CD14-positive monocyte (primary cell): Measurements from ENCODE around the gene TTLL8. TPM values are rescaled to one million over a fixed set of nuclear protein-coding genes. Genes with fewer than 3 reads are reported as not detected.

ENCODE experiments used
- DNase-seq, 3 donors: peaks; one replicate each; pipeline ENCODE4 v3.0.0-alpha.2; 2011 to 2022
- H2AFZ ChIP-seq: 2 replicates; pipeline ENCODE4 v1.6.0; 2012; ENCODE audit warnings: mild to moderate bottlenecking, low read depth, low read length, inconsistent platforms; ENCODE audit not compliant: insufficient read depth, poor library complexity, severe bottlenecking
- H3K27ac ChIP-seq, 2 donors: 1 replicate in 1 of 2; 2 replicates in 1 of 2; pipeline ENCODE4 v1.5.1; 2012 to 2013; ENCODE audit warnings: low read length in 2 of 2, control low read depth in 1 of 2, inconsistent platforms in 1 of 2, low read depth in 1 of 2, mild to moderate bottlenecking in 1 of 2
- H3K27me3 ChIP-seq, 2 donors: one replicate each; pipeline versions ENCODE4 v1.6.0 to v1.6.1; 2011 to 2013; ENCODE audit warnings: low read length in 2 of 2; ENCODE audit not compliant: control insufficient read depth in 2 of 2, insufficient read depth in 2 of 2
- H3K36me3 ChIP-seq, 2 donors: replicated peaks in 1 of 2; 1 replicate in 1 of 2; 2 replicates in 1 of 2; pipeline versions ENCODE4 v1.5.1 to v1.6.1; 2012 to 2013; ENCODE audit warnings: low read length in 2 of 2, control low read depth in 1 of 2, inconsistent platforms in 1 of 2, mild to moderate bottlenecking in 1 of 2; ENCODE audit not compliant: insufficient read depth in 2 of 2, control insufficient read depth in 1 of 2
- H3K4me1 ChIP-seq, 2 donors: 1 replicate in 1 of 2; 2 replicates in 1 of 2; pipeline versions ENCODE4 v1.5.1 to v1.6.1; 2012 to 2013; ENCODE audit warnings: low read length in 2 of 2, control low read depth in 1 of 2, inconsistent platforms in 1 of 2, mild to moderate bottlenecking in 1 of 2, moderate library complexity in 1 of 2; ENCODE audit not compliant: insufficient read depth in 2 of 2, control insufficient read depth in 1 of 2
- H3K4me2 ChIP-seq: replicated peaks from 2 replicates; pipeline ENCODE3; 2012; ENCODE audit warnings: low read length, moderate library complexity, mild to moderate bottlenecking; ENCODE audit not compliant: poor library complexity, severe bottlenecking; ENCODE audit errors: extremely low read depth
- H3K4me3 ChIP-seq, 3 experiments: fragments of 200-600 bp in 1 of 3; sonication (generic) in 1 of 3; replicated peaks in 1 of 3; 1 replicate in 2 of 3; 2 replicates in 1 of 3; pipeline ENCODE4 v1.5.1; 2011 to 2013; ENCODE audit warnings: low read length in 3 of 3, mild to moderate bottlenecking in 3 of 3, control low read depth in 2 of 3, low read depth in 2 of 3, inconsistent platforms in 1 of 3, moderate library complexity in 1 of 3
- H3K79me2 ChIP-seq: 2 replicates; pipeline ENCODE4 v1.6.0; 2012; ENCODE audit warnings: mild to moderate bottlenecking, control low read depth, inconsistent platforms, low read length, moderate library complexity; ENCODE audit not compliant: insufficient read depth
- H3K9ac ChIP-seq: 2 replicates; pipeline ENCODE4 v1.6.0; 2017; ENCODE audit warnings: low read length, mild to moderate bottlenecking; ENCODE audit not compliant: insufficient read depth, poor library complexity, severe bottlenecking
- H3K9me3 ChIP-seq, 2 donors: replicated peaks in 1 of 2; 1 replicate in 1 of 2; 2 replicates in 1 of 2; pipeline versions ENCODE4 v1.5.1 to v1.6.1; 2012 to 2013; ENCODE audit warnings: low read length in 2 of 2, control low read depth in 1 of 2; ENCODE audit not compliant: control insufficient read depth in 1 of 2, insufficient read depth in 1 of 2
- H4K20me1 ChIP-seq: 2 replicates; pipeline ENCODE4 v1.6.0; 2012; ENCODE audit warnings: mild to moderate bottlenecking, low read length, control low read depth, moderate library complexity; ENCODE audit not compliant: insufficient read depth
- H3K27ac Mint-ChIP-seq, 7 donors: one replicate each; pipeline ENCODE4 v1.8.0; 2020; ENCODE audit warnings: mild to moderate bottlenecking in 7 of 7, mixed read lengths in 7 of 7, moderate library complexity in 6 of 7, inconsistent platforms in 2 of 7
- H3K27me3 Mint-ChIP-seq, 3 donors: one replicate each; pipeline ENCODE4 v1.8.0; 2021 to 2022; ENCODE audit warnings: low read depth in 3 of 3, mild to moderate bottlenecking in 3 of 3, mixed read lengths in 3 of 3, moderate library complexity in 3 of 3, inconsistent platforms in 1 of 3
- H3K36me3 Mint-ChIP-seq, 2 donors: one replicate each; pipeline ENCODE4 v1.8.0; 2020; ENCODE audit warnings: mixed read lengths in 2 of 2, inconsistent platforms in 1 of 2, mild to moderate bottlenecking in 1 of 2
- H3K4me1 Mint-ChIP-seq: one replicate; pipeline ENCODE4 v1.8.0; 2020; ENCODE audit warnings: mild to moderate bottlenecking, mixed read lengths
- H3K4me3 Mint-ChIP-seq, 2 donors: one replicate each; pipeline ENCODE4 v1.8.0; 2020; ENCODE audit warnings: mild to moderate bottlenecking in 2 of 2, mixed read lengths in 2 of 2, moderate library complexity in 1 of 2
- H3K9me3 Mint-ChIP-seq, 7 donors: one replicate each; pipeline ENCODE4 v1.8.0; 2020 to 2022; ENCODE audit warnings: mixed read lengths in 7 of 7, mild to moderate bottlenecking in 6 of 7, moderate library complexity in 6 of 7, inconsistent platforms in 2 of 7
- CTCF ChIP-seq: fragments of 200-600 bp; IDR thresholded peaks from one replicate; pipeline ENCODE4 v1.8.0; 2022; ENCODE audit warnings: antibody characterized with exemption, mild to moderate bottlenecking
- WGBS: methylation state at CpG from one replicate; pipeline ENCODE4 v1.1.5; 2013; ENCODE audit warnings: missing lambda C conversion rate; ENCODE audit not compliant: insufficient coverage; 5-methylcytosine and 5-hydroxymethylcytosine counted together
- intact Hi-C, 2 donors: fragments of 100-400 bp; cut with micrococcal nuclease; formaldehyde crosslinking; loops; one replicate each; pipeline versions ENCODE4 v1.15.0 to v1.15.1; 2023
- polyA plus RNA-seq, 3 donors: library from polyadenylated mRNA; depleted of rRNA in 1 of 3; unstranded in 2 of 3; stranded (reverse) in 1 of 3; fragments of 300-500 nt in 2 of 3; fragments of >200 nt in 1 of 3; fragmentation: Illumina TruSeq in 2 of 3; gene quantifications; 1 replicate in 2 of 3; 2 replicates in 1 of 3; pipeline ENCODE4 v1.2.3, GENCODE V29; 2012 to 2021

Gene TTLL8
- polyA plus RNA-seq, 3 donors: not detected

GRCh38 chr22:50045211-50046018 lies 12.7 kb downstream of the TTLL8 start:
- Mint-ChIP-seq H3K27ac (no peak overlapping the region), H3K9me3 (peaks cover 0 to 6% (median 1%) of the 10 kb centered on the region in 7 donors), H3K36me3 (no peaks in the 10 kb centered on the region), H3K4me1 (peaks cover 7% of the 10 kb centered on the region), H3K4me3 (no peak overlapping the region), H3K27me3 (peaks cover 23 to 26% (median 25%) of the 10 kb centered on the region in 3 donors)
- Histone ChIP-seq H3K4me1 (peaks cover 0 to 6% of the 10 kb centered on the region in 2 donors), H3K4me3 (no peak overlapping the region), H2AFZ (peak overlapping the region; percentile 21), H3K36me3 (no peaks in the 10 kb centered on the region), H3K9ac (no peak overlapping the region), H3K9me3 (no peaks in the 10 kb centered on the region), H3K27ac (no peak overlapping the region), H4K20me1 (no peaks in the 10 kb centered on the region), H3K4me2 (no peak overlapping the region), H3K27me3 (peaks cover 0 to 5% of the 10 kb centered on the region in 2 donors), H3K79me2 (no peaks in the 10 kb centered on the region)
- intact Hi-C loops: no loop called here
- 89% methylated on average over 34 of the region's 35 CpGs for WGBS
- no peak for DNase-seq
- no peak for TF ChIP-seq CTCF

GRCh38 chr22:50044485-50045118 lies 13.5 kb downstream of the TTLL8 start:
- WGBS: 5% methylated on average over 19 of the region's 30 CpGs
- H3K4me3 Mint-ChIP-seq: peak overlapping the region in 1 of 2 donors; percentile 60
- no peaks in the 10 kb centered on the region for H3K79me2 ChIP-seq
- no peak overlapping the region for H3K4me2 ChIP-seq
- H3K9me3 Mint-ChIP-seq: peaks cover 0 to 10% (median 5%) of the 10 kb centered on the region in 7 donors
- H3K4me3 ChIP-seq: no peak overlapping the region
- intact Hi-C loops: no loop called here
- no peaks in the 10 kb centered on the region for H3K36me3 Mint-ChIP-seq
- no peak overlapping the region for H3K27ac Mint-ChIP-seq
- no peaks in the 10 kb centered on the region for H3K36me3 ChIP-seq
- H3K9me3 ChIP-seq: peaks cover under 1 to 5% of the 10 kb centered on the region in 2 donors
- H3K27ac ChIP-seq: no peak overlapping the region
- no peak for TF ChIP-seq CTCF
- peak overlapping the region; percentile 21 for H2AFZ ChIP-seq
- H3K27me3 Mint-ChIP-seq: peaks cover 23 to 26% (median 23%) of the 10 kb centered on the region in 3 donors
- DNase-seq: no peak
- peaks cover 0 to 5% of the 10 kb centered on the region in 2 donors for H3K27me3 ChIP-seq
- peaks cover 7% of the 10 kb centered on the region for H3K4me1 Mint-ChIP-seq
- H3K4me1 ChIP-seq: peaks cover 0 to 6% of the 10 kb centered on the region in 2 donors
- H3K9ac ChIP-seq: no peak overlapping the region
- H4K20me1 ChIP-seq: no peaks in the 10 kb centered on the region
